Colonic mucosa (tissue), 4 donors: ENCODE data around the gene RBM8A. TPM values are rescaled to one million over a fixed set of nuclear protein-coding genes. Genes with fewer than 3 reads are reported as not detected.

Experiments used
- DNase-seq: peaks from one replicate; pipeline ENCODE4 v3.0.0-alpha.2; 2020
- H3K27ac ChIP-seq: fragments of 200-600 bp; one replicate; pipeline ENCODE4 v1.8.0; 2021
- H3K27me3 ChIP-seq: fragments of 200-600 bp; one replicate; pipeline ENCODE4 v1.8.0; 2021
- H3K36me3 ChIP-seq: fragments of 200-600 bp; one replicate; pipeline ENCODE4 v1.8.0; 2021
- H3K4me1 ChIP-seq: fragments of 200-600 bp; one replicate; pipeline ENCODE4 v1.8.0; 2021; ENCODE audit warnings: mild to moderate bottlenecking
- H3K4me3 ChIP-seq: fragments of 200-600 bp; one replicate; pipeline ENCODE4 v1.8.0; 2021
- H3K9ac ChIP-seq, 2 donors: one replicate each; pipeline ENCODE4 v1.7.0; 2013; ENCODE audit warnings: control low read depth in 2 of 2, low read depth in 2 of 2, low read length in 2 of 2
- H3K9me3 ChIP-seq: fragments of 200-600 bp; one replicate; pipeline ENCODE4 v1.8.0; 2021
- CTCF ChIP-seq: fragments of 200-600 bp; IDR thresholded peaks from one replicate; pipeline ENCODE4 v1.8.0; 2022; ENCODE audit warnings: antibody characterized with exemption, mild to moderate bottlenecking
- intact Hi-C: fragments of 100-400 bp; cut with DNase I; formaldehyde crosslinking; loops from one replicate; pipeline ENCODE4 v1.14.1; 2022
- total RNA-seq, 2 donors: library from RNA; stranded (reverse); fragmentation: NEBNext Ultra II Directional in 1 of 2; extraction: Animal tissue kit (Norgen Biotek cat#: 25700) in 1 of 2; gene quantifications; one replicate each; pipeline ENCODE4 v1.2.1, GENCODE V29; 2021
- donor health status: healthy.
- donor health status: DM: no; HTN: no; CAD: no.
- donor health status: DM: no; HTN: no; CAD: no.

The RBM8A gene
- 100 to 1,000 TPM; 108 to 148 TPM for total RNA-seq

- peak within 1 kb of the TSS; percentile 77 to 97 for H3K9ac ChIP-seq
- peak; percentile 65 for TF ChIP-seq CTCF
- H3K27me3 ChIP-seq: no peaks in the 10 kb centered on the region
- DNase-seq: peak; percentile 96
- H3K36me3 ChIP-seq: no peaks in the 10 kb centered on the region
- peak within 1 kb of the TSS; percentile 75 for H3K4me3 ChIP-seq
- H3K4me1 ChIP-seq: peaks cover 8% of the 10 kb centered on the region
- no peaks in the 10 kb centered on the region for H3K9me3 ChIP-seq
- H3K27ac ChIP-seq: peak within 1 kb of the TSS; percentile 89
- intact Hi-C loops: no loop called here
Observed at GRCh38 chr1:145927063-145927886, at the start of gene RBM8A. TSS of gene RBM8A (minus strand) at chr1:145927484. CDS start at chr1:145927426, 58 bp downstream.

- no peak for TF ChIP-seq CTCF
- no peak for DNase-seq
- no peaks in the 10 kb centered on the region for H3K9me3 ChIP-seq
- peak overlapping the region; percentile 99 for H3K27ac ChIP-seq
- peak overlapping the region in 1 of 2 donors; percentile 91 for H3K9ac ChIP-seq
- no peaks in the 10 kb centered on the region for H3K27me3 ChIP-seq
- no peak overlapping the region for H3K4me3 ChIP-seq
- H3K4me1 ChIP-seq: peaks cover 23% of the 10 kb centered on the region
- intact Hi-C loops: loop anchor here (2.0 kb wide), 1 partner anchor 28 kb away; no protein-coding TSS in a partner anchor
- H3K36me3 ChIP-seq: no peaks in the 10 kb centered on the region
Observed at GRCh38 chr1:145977016-145977415, 49.7 kb upstream of the RBM8A start.

- no peaks in the 10 kb centered on the region for H3K27me3 ChIP-seq
- peaks cover 15% of the 10 kb centered on the region for H3K4me1 ChIP-seq
- TF ChIP-seq CTCF: no peak
- DNase-seq: no peak
- H3K36me3 ChIP-seq: no peaks in the 10 kb centered on the region
- H3K9me3 ChIP-seq: no peaks in the 10 kb centered on the region
- H3K9ac ChIP-seq: no peak overlapping the region
- no peak overlapping the region for H3K4me3 ChIP-seq
- H3K27ac ChIP-seq: no peak overlapping the region
- intact Hi-C loops: loop anchor here (2.0 kb wide), 1 partner anchor 40 kb away; no protein-coding TSS in a partner anchor
Observed at GRCh38 chr1:145975216-145975615, 47.9 kb upstream of the RBM8A start.

GRCh38 chr1:145974721-145975120 lies 47.4 kb upstream of the RBM8A start:
- no peak for DNase-seq
- Histone ChIP-seq H3K27me3 (no peaks in the 10 kb centered on the region), H3K27ac (no peak overlapping the region), H3K4me1 (peaks cover 15% of the 10 kb centered on the region), H3K4me3 (no peak overlapping the region), H3K9me3 (no peaks in the 10 kb centered on the region), H3K36me3 (no peaks in the 10 kb centered on the region), H3K9ac (no peak overlapping the region)
- TF ChIP-seq CTCF: no peak
- intact Hi-C loops: loop anchor here (2.0 kb wide), 1 partner anchor 40 kb away; no protein-coding TSS in a partner anchor

DNA sequence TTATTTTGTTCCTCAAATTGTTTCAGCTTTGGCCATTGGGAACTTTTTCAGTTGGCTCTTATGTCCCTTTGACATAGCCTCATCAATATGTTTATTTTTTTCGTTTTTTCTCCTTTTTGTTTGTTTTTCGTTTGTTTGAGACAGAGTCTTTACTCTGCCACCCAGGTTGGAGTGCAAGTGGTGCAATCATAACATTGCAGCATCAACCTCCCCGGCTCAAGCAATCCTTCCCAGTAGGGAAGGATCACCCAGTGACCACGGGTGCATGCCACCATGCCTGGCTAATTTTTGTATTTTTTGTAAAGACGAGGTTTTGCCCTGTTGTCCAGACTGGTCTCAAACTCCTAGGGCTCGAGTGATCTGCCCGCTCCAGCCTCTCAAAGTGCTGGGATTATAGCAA lies 45.3 kb upstream of the RBM8A start:
- DNase-seq: no peak
- Histone ChIP-seq H3K4me1 (peaks cover 3% of the 10 kb centered on the region), H3K9me3 (no peaks in the 10 kb centered on the region), H3K9ac (no peak overlapping the region), H3K4me3 (no peak overlapping the region), H3K36me3 (no peaks in the 10 kb centered on the region), H3K27ac (no peak overlapping the region), H3K27me3 (no peaks in the 10 kb centered on the region)
- no peak for TF ChIP-seq CTCF
- intact Hi-C loops: no loop called here
